Body of pancreas (tissue), 4 donors: ENCODE data around the gene ATP8B4.

ENCODE experiments used
- POLR2A ChIP-seq, 3 donors: fragments of 450-650 bp; IDR thresholded peaks; one replicate each; pipeline ENCODE4 v1.6.1; 2016; ENCODE audit warnings: antibody characterized with exemption in 3 of 3, mild to moderate bottlenecking in 2 of 3
- TF ChIP-seq, protein P1 (sequence below), 7 experiments: fragments of 450-650 bp in 4 of 7; fragments of 200-600 bp in 3 of 7; sonication (generic) in 3 of 7; IDR thresholded peaks; one replicate each; pipeline ENCODE4 v1.5.1; 2016 to 2019; ENCODE audit warnings: antibody characterized with exemption in 7 of 7

DNA sequence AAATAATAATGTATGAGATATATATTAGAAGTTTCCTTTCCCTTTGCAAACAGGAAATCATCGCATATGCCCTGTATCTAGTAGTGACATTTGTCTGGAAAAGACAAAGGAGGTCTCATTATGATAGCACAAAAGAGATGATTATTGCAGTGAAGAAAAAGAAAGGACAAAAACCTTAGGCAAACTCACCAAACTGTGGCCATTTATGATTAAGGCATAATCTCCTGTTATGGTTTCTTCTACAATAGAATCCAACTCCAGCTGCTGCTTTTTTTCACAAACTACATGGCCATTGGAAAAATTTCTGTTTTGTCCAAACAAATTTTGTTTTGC, 218.2 kb downstream of the ATP8B4 start:
- no peak for TF ChIP-seq POLR2A (IDR thresholded peaks at IDR 0.05)
- TF ChIP-seq, protein P1, sequence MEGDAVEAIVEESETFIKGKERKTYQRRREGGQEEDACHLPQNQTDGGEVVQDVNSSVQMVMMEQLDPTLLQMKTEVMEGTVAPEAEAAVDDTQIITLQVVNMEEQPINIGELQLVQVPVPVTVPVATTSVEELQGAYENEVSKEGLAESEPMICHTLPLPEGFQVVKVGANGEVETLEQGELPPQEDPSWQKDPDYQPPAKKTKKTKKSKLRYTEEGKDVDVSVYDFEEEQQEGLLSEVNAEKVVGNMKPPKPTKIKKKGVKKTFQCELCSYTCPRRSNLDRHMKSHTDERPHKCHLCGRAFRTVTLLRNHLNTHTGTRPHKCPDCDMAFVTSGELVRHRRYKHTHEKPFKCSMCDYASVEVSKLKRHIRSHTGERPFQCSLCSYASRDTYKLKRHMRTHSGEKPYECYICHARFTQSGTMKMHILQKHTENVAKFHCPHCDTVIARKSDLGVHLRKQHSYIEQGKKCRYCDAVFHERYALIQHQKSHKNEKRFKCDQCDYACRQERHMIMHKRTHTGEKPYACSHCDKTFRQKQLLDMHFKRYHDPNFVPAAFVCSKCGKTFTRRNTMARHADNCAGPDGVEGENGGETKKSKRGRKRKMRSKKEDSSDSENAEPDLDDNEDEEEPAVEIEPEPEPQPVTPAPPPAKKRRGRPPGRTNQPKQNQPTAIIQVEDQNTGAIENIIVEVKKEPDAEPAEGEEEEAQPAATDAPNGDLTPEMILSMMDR (IDR thresholded peaks at IDR 0.05): no peak
